MM.1S (cell line): ENCODE measurements around the gene MKKS.

Source experiments
- DNase-seq: peaks from one replicate; pipeline ENCODE4 v3.0.0-alpha.2; 2015
- H2AFZ ChIP-seq: fragments of 300-600 bp; sonication (generic); 2 replicates; pipeline ENCODE4 v1.6.0; 2016; ENCODE audit warnings: antibody characterized with exemption, low read length
- H3F3A ChIP-seq: fragments of 300-600 bp; sonication (generic); 2 replicates; pipeline ENCODE4 v1.6.1; 2016; ENCODE audit warnings: mild to moderate bottlenecking, antibody characterized with exemption, low read length, moderate library complexity, mixed read lengths; ENCODE audit not compliant: insufficient read depth
- H3K27ac ChIP-seq: fragments of 300-600 bp; sonication (generic); 2 replicates; pipeline ENCODE4 v1.5.1; 2016; ENCODE audit warnings: mild to moderate bottlenecking, low read length
- H3K27me3 ChIP-seq: fragments of 300-600 bp; sonication (generic); replicated peaks from 2 replicates; pipeline ENCODE4 v1.6.0; 2016; ENCODE audit warnings: low read length; ENCODE audit not compliant: insufficient read depth
- H3K36me3 ChIP-seq: fragments of 300-600 bp; sonication (generic); replicated peaks from 2 replicates; pipeline ENCODE4 v1.6.1; 2016; ENCODE audit warnings: mild to moderate bottlenecking, low read length, mixed read lengths; ENCODE audit not compliant: insufficient read depth
- H3K4me1 ChIP-seq: fragments of 300-600 bp; sonication (generic); 2 replicates; pipeline ENCODE4 v1.6.1; 2016; ENCODE audit warnings: low read length, mixed read lengths
- H3K4me2 ChIP-seq: fragments of 300-600 bp; sonication (generic); 2 replicates; pipeline ENCODE4 v1.6.0; 2016; ENCODE audit warnings: low read depth, low read length
- H3K4me3 ChIP-seq: fragments of 300-600 bp; sonication (generic); 2 replicates; pipeline ENCODE4 v1.5.1; 2016; ENCODE audit warnings: low read length, mixed read lengths
- H3K79me2 ChIP-seq: fragments of 300-600 bp; sonication (generic); 2 replicates; pipeline ENCODE4 v1.6.1; 2016; ENCODE audit warnings: mixed run types, low read length, mixed read lengths
- H3K9ac ChIP-seq: fragments of 300-600 bp; sonication (generic); 2 replicates; pipeline ENCODE4 v1.6.1; 2016; ENCODE audit warnings: low read length, mixed read lengths
- H3K9me2 ChIP-seq: fragments of 300-600 bp; sonication (generic); replicated peaks from 2 replicates; pipeline ENCODE4 v1.6.1; 2016; ENCODE audit warnings: mild to moderate bottlenecking, low read length, mixed read lengths; ENCODE audit not compliant: insufficient read depth
- H3K9me3 ChIP-seq: fragments of 300-600 bp; sonication (generic); replicated peaks from 2 replicates; pipeline ENCODE4 v1.6.1; 2016; ENCODE audit warnings: mild to moderate bottlenecking, low read length, mixed read lengths; ENCODE audit not compliant: insufficient read depth
- H4K20me1 ChIP-seq: fragments of 300-600 bp; sonication (generic); 2 replicates; pipeline ENCODE4 v1.6.1; 2016; ENCODE audit warnings: mild to moderate bottlenecking, low read length, moderate library complexity, mixed read lengths; ENCODE audit not compliant: insufficient read depth
- CTCF ChIP-seq: fragments of 300-600 bp; sonication (generic); IDR thresholded peaks from 2 replicates; pipeline ENCODE4 v1.5.1; 2016; ENCODE audit warnings: antibody characterized with exemption, low read length, mixed read lengths
- EZH2 ChIP-seq: fragments of 300-600 bp; sonication (generic); optimal IDR thresholded peaks from 2 replicates; pipeline ENCODE3; 2017; ENCODE audit warnings: low read depth, mild to moderate bottlenecking, antibody characterized with exemption, low read length, mixed read lengths
- EZH2phosphoT487 ChIP-seq: fragments of 300-600 bp; sonication (generic); IDR thresholded peaks from 2 replicates; pipeline ENCODE4 v1.6.1; 2018; ENCODE audit warnings: antibody characterized with exemption, low read length

The MKKS gene

GRCh38 chr20:10478930-10479329 lies 44.9 kb upstream of the MKKS start:
- Histone ChIP-seq H3K27me3 (no peaks in the 10 kb centered on the region), H3K4me3 (no peak overlapping the region), H3K9ac (no peak overlapping the region), H2AFZ (no peak overlapping the region), H3F3A (0 out of 2 replicates have a peak, but pooled peaks cover 5% of the 10 kb centered on the region), H3K36me3 (no peaks in the 10 kb centered on the region), H3K9me3 (no peaks in the 10 kb centered on the region), H3K4me1 (peaks cover 15% of the 10 kb centered on the region), H3K79me2 (no peaks in the 10 kb centered on the region), H3K27ac (no peak overlapping the region), H3K9me2 (no peaks in the 10 kb centered on the region), H3K4me2 (no peak overlapping the region), H4K20me1 (no peaks in the 10 kb centered on the region)
- no peak for TF ChIP-seq CTCF
- no peak for TF ChIP-seq EZH2phosphoT487
- no peak for TF ChIP-seq EZH2
- no peak for DNase-seq

- no peak overlapping the region for H3K4me3 ChIP-seq
- no peaks in the 10 kb centered on the region for H4K20me1 ChIP-seq
- TF ChIP-seq EZH2 = no peak
- TF ChIP-seq EZH2phosphoT487 = no peak
- TF ChIP-seq CTCF = no peak
- no peak overlapping the region for H3K9ac ChIP-seq
- no peaks in the 10 kb centered on the region for H3K27me3 ChIP-seq
- H3F3A ChIP-seq = 0 out of 2 replicates have a peak, but pooled peaks cover 5% of the 10 kb centered on the region
- no peak overlapping the region for H2AFZ ChIP-seq
- H3K9me2 ChIP-seq = no peaks in the 10 kb centered on the region
- H3K36me3 ChIP-seq = no peaks in the 10 kb centered on the region
- H3K4me2 ChIP-seq = no peak overlapping the region
- H3K79me2 ChIP-seq = no peaks in the 10 kb centered on the region
- H3K27ac ChIP-seq = no peak overlapping the region
- DNase-seq = no peak
- no peaks in the 10 kb centered on the region for H3K9me3 ChIP-seq
- peaks cover 15% of the 10 kb centered on the region for H3K4me1 ChIP-seq
Observed at GRCh38 chr20:10478205-10478604, 44.2 kb upstream of the MKKS start.

GRCh38 chr20:10476319-10476724 lies 42.3 kb upstream of the MKKS start:
- DNase-seq = peak; percentile 63
- H3K9me2 ChIP-seq = no peaks in the 10 kb centered on the region
- H3K9ac ChIP-seq = no peak overlapping the region
- no peaks in the 10 kb centered on the region for H3K79me2 ChIP-seq
- H3K27me3 ChIP-seq = no peaks in the 10 kb centered on the region
- H3K4me2 ChIP-seq = peak overlapping the region; percentile 35
- H3K36me3 ChIP-seq = no peaks in the 10 kb centered on the region
- H3F3A ChIP-seq = 0 out of 2 replicates have a peak, but pooled peaks cover 5% of the 10 kb centered on the region
- peaks cover 15% of the 10 kb centered on the region for H3K4me1 ChIP-seq
- H3K4me3 ChIP-seq = no peak overlapping the region
- H3K9me3 ChIP-seq = no peaks in the 10 kb centered on the region
- peak overlapping the region; percentile 40; the same call in 1 of the 2 replicates for H3K27ac ChIP-seq
- TF ChIP-seq EZH2 (no peak), EZH2phosphoT487 (no peak), CTCF (peak; percentile 48)
- no peak overlapping the region for H2AFZ ChIP-seq
- H4K20me1 ChIP-seq = no peaks in the 10 kb centered on the region
